ENCODE measurements around the gene NRG2. TPM values are rescaled to one million over a fixed set of nuclear protein-coding genes. Genes with fewer than 3 reads are reported as not detected.

The NRG2 gene
- total and polyA plus RNA-seq, 2 of the 8 experiments (the other 6 are each of a cell fraction or from before 2014, with no cell fraction given), result 0.27 to 0.54 TPM

GRCh38 chr5:139863361-139863760, 179.7 kb downstream of the NRG2 start:
- H2AFZ ChIP-seq (ENCODE audit: low read length), result no peak overlapping the region
- H3K18ac ChIP-seq (ENCODE audit: extremely low read depth, low read length), result no peak overlapping the region; the same call in 1 of the 2 replicates
- no peak overlapping the region for H2BK15ac ChIP-seq (ENCODE audit: low read length)
- no peaks in the 10 kb centered on the region for H3K36me3 ChIP-seq (ENCODE audit: control insufficient read depth in 2 of 4, insufficient read depth in 4 of 4, low read length in 3 of 4)
- ChIA-PET CTCF (ENCODE audit: partially characterized antibody) (interaction anchor here (0.6 to 13.2 kb wide), 41 partner anchors 8 to 368 kb away, joined by 3 to 173 read pairs (median 5); no protein-coding TSS in a partner anchor), POLR2A (ENCODE audit: partially characterized antibody) (interaction anchor here (1.4 kb wide), 1 partner anchor 76 kb away, joined by 4 read pairs; no protein-coding TSS in a partner anchor)
- no peak overlapping the region for H3K23ac ChIP-seq (ENCODE audit: insufficient read length)
- TF ChIP-seq TCF12 (IDR thresholded peaks at IDR 0.05; ENCODE audit: low read depth, low read length), result no peak
- no peaks in the 10 kb centered on the region for H4K20me1 ChIP-seq (replicated peaks in 1 of 2; ENCODE audit: control insufficient read depth in 1 of 2, insufficient read depth in 2 of 2, low read length in 2 of 2)
- 89% methylated on average over 9 of the region's 9 CpGs; no CpG with 5 or more reads in 1 of the 2 experiments for WGBS, 2 experiments (ENCODE audit: extremely low coverage in 1 of 2, insufficient coverage in 1 of 2, insufficient read length in 1 of 2, insufficient replicate concordance in 2 of 2, low coverage in 1 of 2, low lambda C conversion rate in 2 of 2, missing lambda C conversion rate in 1 of 2)
- DNase-seq (ENCODE audit: low read depth in 1 of 2, low spot score in 2 of 2) (no peak), FAIRE-seq (no peak)
- no peak overlapping the region for H3K4ac ChIP-seq (replicated peaks; ENCODE audit: insufficient read length, low read depth, low read length)
- no peaks in the 10 kb centered on the region for H3K4me1 ChIP-seq (replicated peaks in 1 of 4; ENCODE audit: control insufficient read depth in 3 of 4, insufficient read depth in 4 of 4, low read length in 3 of 4)
- no peaks in the 10 kb centered on the region for H3K79me2 ChIP-seq (ENCODE audit: control insufficient read depth in 1 of 2, insufficient read depth in 2 of 2, low read length in 2 of 2)
- no peak overlapping the region for H2BK120ac ChIP-seq (replicated peaks; ENCODE audit: low read depth, low read length)
- H3K27me3 ChIP-seq (replicated peaks in 1 of 4; ENCODE audit: control insufficient read depth in 3 of 4, extremely low read depth in 1 of 4, insufficient read depth in 3 of 4, low read length in 3 of 4), result peaks cover 0 to 2% (median 0%) of the 10 kb centered on the region in 4 experiments; a peak in 1 of 7 replicates
- no peak overlapping the region for H3K4me2 ChIP-seq (ENCODE audit: insufficient read depth in 1 of 2, low read depth in 2 of 2, low read length in 2 of 2)
- H3K56ac ChIP-seq (replicated peaks; ENCODE audit: insufficient read length, low read depth, low read length), result no peak overlapping the region
- H3K27ac ChIP-seq (ENCODE audit: low read depth, low read length), result no peak overlapping the region
- no peak overlapping the region for H2BK12ac ChIP-seq (ENCODE audit: low read depth, low read length)
- H4K91ac ChIP-seq (replicated peaks; ENCODE audit: insufficient read length, low read length), result no peak overlapping the region
- no peaks in the 10 kb centered on the region; the same call in 1 of the 2 replicates for H3K23me2 ChIP-seq (ENCODE audit: low read depth, low read length)
- H4K8ac ChIP-seq (ENCODE audit: extremely low read depth, insufficient read depth, low read length), result no peak overlapping the region
- H3K14ac ChIP-seq (ENCODE audit: insufficient read length), result no peak overlapping the region
- no peak overlapping the region for H2BK20ac ChIP-seq (ENCODE audit: low read length)
- no peak overlapping the region for H3K9ac ChIP-seq (replicated peaks in 1 of 4; ENCODE audit: extremely low read depth in 1 of 4, low read depth in 3 of 4, low read length in 3 of 4)
- H3K4me3 ChIP-seq (ENCODE audit: extremely low read depth in 1 of 4, insufficient read depth in 2 of 4, low read depth in 3 of 4, low read length in 4 of 4), result no peak overlapping the region
- no peak overlapping the region for H2BK5ac ChIP-seq (ENCODE audit: low read depth, low read length)
- no peaks in the 10 kb centered on the region for H3K9me3 ChIP-seq (ENCODE audit: insufficient read depth in 2 of 2, low read depth in 1 of 2, low read length in 1 of 2)
- no peaks in the 10 kb centered on the region for H3K79me1 ChIP-seq (ENCODE audit: low read depth, low read length)
- no peak overlapping the region for H2AK5ac ChIP-seq (ENCODE audit: low read depth, low read length)
- H4K5ac ChIP-seq (ENCODE audit: insufficient read length, low read depth, low read length), result no peak overlapping the region

All from H1 (cell line).